ENCODE measurements around the gene CIAO2A. TPM values are rescaled to one million over a fixed set of nuclear protein-coding genes. Genes with fewer than 3 reads are reported as not detected.

Gene CIAO2A
- total RNA-seq, 2 experiments from 2014 or later: 78.7 to 84.7 TPM

DNA sequence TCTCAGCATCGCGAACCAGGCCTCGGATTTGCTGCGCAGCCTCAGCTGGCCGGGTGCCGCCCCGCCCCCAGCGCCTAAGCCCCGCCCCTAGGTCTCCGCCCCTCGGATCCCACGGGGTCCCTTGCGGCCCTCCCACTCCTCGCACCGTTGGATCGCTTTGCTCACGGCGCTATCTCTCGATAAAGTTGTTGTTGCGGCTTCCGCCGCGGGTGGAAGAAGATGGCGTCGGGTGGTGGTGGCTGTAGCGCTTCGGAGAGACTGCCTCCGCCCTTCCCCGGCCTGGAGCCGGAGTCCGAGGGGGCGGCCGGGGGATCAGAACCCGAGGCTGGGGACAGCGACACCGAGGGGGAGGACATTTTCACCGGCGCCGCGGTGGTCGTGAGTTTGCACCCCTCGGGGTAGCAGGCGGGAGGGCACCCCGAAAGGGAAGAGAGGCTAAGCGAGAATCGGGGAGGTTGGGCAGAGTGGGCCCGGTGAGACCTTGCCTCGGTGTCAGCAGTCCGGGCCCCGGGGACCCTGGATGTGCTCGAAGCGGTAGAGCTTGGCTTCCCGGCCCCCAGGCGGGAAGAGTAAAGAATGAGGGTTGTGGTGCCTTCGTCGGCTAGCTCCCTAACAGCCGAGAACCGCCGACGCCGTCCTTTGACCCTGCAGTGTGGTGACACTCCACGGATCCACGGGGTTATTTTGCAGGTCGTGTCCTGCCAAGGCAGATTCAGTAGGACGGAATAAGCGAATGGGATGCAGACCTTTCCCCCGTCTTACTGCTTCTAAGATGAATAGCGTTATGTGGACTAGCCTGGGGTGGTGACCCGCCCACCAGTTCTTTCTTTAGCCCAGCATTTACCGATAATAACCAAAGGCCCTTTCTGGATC, 2.4 kb upstream of the CIAO2A start, which contains the start of gene SNX1:
Gene SNX1 (plus strand): TSS at position 188 of the 873 bp plus-strand sequence. CDS start 32 bp downstream, at position 220.
- peak within 1 kb of the TSS; percentile 75 for H3K27ac ChIP-seq (ENCODE audit: low read depth, low read length, poor library complexity, severe bottlenecking)
- H3K36me3 ChIP-seq (ENCODE audit: insufficient read depth, low read length): peaks cover 16% of the 10 kb centered on the region
- ChIA-PET CTCF (ENCODE audit: unreplicated experiment) (interaction anchor here (1.1 kb wide), 1 partner anchor 57 kb away, joined by 4 read pairs; no protein-coding TSS in a partner anchor), POLR2A (interaction anchor here (0.9 to 1.5 kb wide), 3 partner anchors 14 to 57 kb away, joined by 3 to 6 read pairs (median 3); no protein-coding TSS in a partner anchor)
- no peaks in the 10 kb centered on the region for H3K9me2 ChIP-seq (ENCODE audit: insufficient read depth, low read length)
- TSS peak; percentile 53 for BruUV-seq (replicated peaks)
- H3K4me3 ChIP-seq (ENCODE audit: low read depth, low read length, poor library complexity, severe bottlenecking): peak within 1 kb of the TSS; percentile 85
- H3K9me3 ChIP-seq (ENCODE audit: low read length): no peaks in the 10 kb centered on the region
- H2AFZ ChIP-seq (ENCODE audit: low read length): peak within 1 kb of the TSS; percentile 66; the same call in 1 of the 2 replicates
- peaks cover 86% of the 10 kb centered on the region for H3K79me2 ChIP-seq (ENCODE audit: insufficient read depth, low read depth, low read length)
- peaks cover 31% of the 10 kb centered on the region for H4K20me1 ChIP-seq (ENCODE audit: insufficient read depth, low read length)
- no peak for TF ChIP-seq EZH2phosphoT487 (IDR thresholded peaks at IDR 0.05; ENCODE audit: borderline replicate concordance, low read depth, low read length)
- TF ChIP-seq, protein P1, sequence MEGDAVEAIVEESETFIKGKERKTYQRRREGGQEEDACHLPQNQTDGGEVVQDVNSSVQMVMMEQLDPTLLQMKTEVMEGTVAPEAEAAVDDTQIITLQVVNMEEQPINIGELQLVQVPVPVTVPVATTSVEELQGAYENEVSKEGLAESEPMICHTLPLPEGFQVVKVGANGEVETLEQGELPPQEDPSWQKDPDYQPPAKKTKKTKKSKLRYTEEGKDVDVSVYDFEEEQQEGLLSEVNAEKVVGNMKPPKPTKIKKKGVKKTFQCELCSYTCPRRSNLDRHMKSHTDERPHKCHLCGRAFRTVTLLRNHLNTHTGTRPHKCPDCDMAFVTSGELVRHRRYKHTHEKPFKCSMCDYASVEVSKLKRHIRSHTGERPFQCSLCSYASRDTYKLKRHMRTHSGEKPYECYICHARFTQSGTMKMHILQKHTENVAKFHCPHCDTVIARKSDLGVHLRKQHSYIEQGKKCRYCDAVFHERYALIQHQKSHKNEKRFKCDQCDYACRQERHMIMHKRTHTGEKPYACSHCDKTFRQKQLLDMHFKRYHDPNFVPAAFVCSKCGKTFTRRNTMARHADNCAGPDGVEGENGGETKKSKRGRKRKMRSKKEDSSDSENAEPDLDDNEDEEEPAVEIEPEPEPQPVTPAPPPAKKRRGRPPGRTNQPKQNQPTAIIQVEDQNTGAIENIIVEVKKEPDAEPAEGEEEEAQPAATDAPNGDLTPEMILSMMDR (conservative IDR thresholded peaks at IDR 0.05; ENCODE audit: low read length): no peak
- peak; percentile 96 for DNase-seq (ENCODE audit: low spot score)
- intact Hi-C loops (cut with micrococcal nuclease; ENCODE audit: unreplicated experiment): loop anchor here (10.0 kb wide), 1 partner anchor 621 kb away; no protein-coding TSS in a partner anchor
- H3K4me2 ChIP-seq (ENCODE audit: low read length): peak within 1 kb of the TSS; percentile 82
- H3K4me1 ChIP-seq (ENCODE audit: insufficient read depth, low read length, poor library complexity, severe bottlenecking): peaks cover 49% of the 10 kb centered on the region

DNA sequence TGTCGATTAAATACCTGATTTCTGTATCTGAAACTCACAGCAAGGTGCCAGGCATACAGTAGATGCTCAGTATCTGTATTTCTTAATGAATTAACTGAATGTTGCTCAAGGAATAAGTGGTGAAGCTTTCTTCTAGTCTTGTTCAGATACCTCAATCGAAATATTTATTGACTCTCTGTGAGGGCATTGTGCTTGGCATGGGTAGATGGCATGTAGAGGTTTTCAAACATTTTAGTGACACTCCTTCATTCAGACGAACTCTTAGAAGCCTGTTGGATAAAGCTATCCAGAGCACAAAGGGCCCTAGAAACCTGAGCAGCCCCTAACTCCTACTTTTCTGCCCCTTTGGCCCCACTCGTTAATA, 1.8 kb upstream of the CIAO2A start:
- peaks cover 11% of the 10 kb centered on the region for H3K36me3 ChIP-seq (ENCODE audit: insufficient read depth, low read length)
- intact Hi-C loops (cut with micrococcal nuclease; ENCODE audit: unreplicated experiment): loop anchor here (10.0 kb wide), 1 partner anchor 621 kb away; no protein-coding TSS in a partner anchor
- peak overlapping the region; percentile 71 for H3K4me2 ChIP-seq (ENCODE audit: low read length)
- H3K79me2 ChIP-seq (ENCODE audit: insufficient read depth, low read depth, low read length): peaks cover 86% of the 10 kb centered on the region
- H3K27ac ChIP-seq (ENCODE audit: low read depth, low read length, poor library complexity, severe bottlenecking): peak overlapping the region; percentile 75
- no peak for DNase-seq (ENCODE audit: low spot score)
- no TSS peak for BruUV-seq (replicated peaks)
- no peak for TF ChIP-seq EZH2phosphoT487 (IDR thresholded peaks at IDR 0.05; ENCODE audit: borderline replicate concordance, low read depth, low read length)
- peak overlapping the region; percentile 85 for H3K4me3 ChIP-seq (ENCODE audit: low read depth, low read length, poor library complexity, severe bottlenecking)
- ChIA-PET CTCF (ENCODE audit: unreplicated experiment) (interaction anchor here (1.1 kb wide), 1 partner anchor 58 kb away, joined by 4 read pairs; no protein-coding TSS in a partner anchor), POLR2A (interaction anchor here (0.9 to 1.5 kb wide), 3 partner anchors 15 to 58 kb away, joined by 3 to 6 read pairs (median 3); no protein-coding TSS in a partner anchor)
- H2AFZ ChIP-seq (ENCODE audit: low read length): peak overlapping the region; percentile 66; the same call in 1 of the 2 replicates
- peaks cover 29% of the 10 kb centered on the region for H4K20me1 ChIP-seq (ENCODE audit: insufficient read depth, low read length)
- no peaks in the 10 kb centered on the region for H3K9me2 ChIP-seq (ENCODE audit: insufficient read depth, low read length)
- H3K4me1 ChIP-seq (ENCODE audit: insufficient read depth, low read length, poor library complexity, severe bottlenecking): peaks cover 52% of the 10 kb centered on the region
- H3K9me3 ChIP-seq (ENCODE audit: low read length): no peaks in the 10 kb centered on the region

DNA sequence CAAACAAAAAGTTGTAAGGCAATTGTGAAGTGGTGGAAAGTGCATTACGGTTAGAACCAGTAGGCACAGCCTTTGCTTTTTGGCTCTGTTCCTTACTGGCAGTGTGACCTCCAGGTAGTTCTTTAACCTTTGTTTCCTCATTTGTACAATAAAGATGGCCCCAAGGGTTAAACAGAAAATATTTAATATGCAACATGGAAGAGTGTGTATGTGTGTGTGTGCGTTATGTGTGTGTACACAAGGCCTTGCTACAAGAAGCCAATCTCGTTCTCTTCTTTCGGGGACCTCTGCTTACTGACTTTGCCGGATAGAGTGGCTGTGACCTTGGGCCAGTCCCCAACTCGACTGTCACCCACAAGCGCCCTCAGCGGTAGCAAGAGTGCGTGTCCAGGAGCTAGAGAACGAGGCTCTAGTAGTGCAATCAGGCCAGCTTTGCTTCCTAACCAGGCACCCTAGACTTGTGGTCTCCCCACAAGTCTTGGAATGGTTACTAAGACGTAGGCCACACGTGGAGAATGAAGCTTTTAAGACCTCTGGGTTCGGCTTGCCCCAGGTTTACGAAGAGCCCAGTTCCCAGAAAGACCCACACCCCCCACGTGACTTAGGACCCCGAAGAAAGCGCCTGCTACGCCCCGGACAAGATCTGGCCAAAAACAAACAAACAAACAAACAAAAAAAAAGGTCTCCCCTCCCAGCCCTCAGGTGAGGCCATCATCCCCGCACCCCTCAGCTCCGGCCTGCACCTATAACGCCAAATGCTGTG, 593 bp downstream of the CIAO2A start:
- ChIA-PET CTCF (ENCODE audit: unreplicated experiment) (interaction anchor here (0.6 to 1.0 kb wide), 4 partner anchors 25 to 380 kb away, joined by 3 read pairs; partner anchors contain the start of gene SNX22), POLR2A (interaction anchor here (0.5 to 1.7 kb wide), 8 partner anchors 9 to 589 kb away, joined by 3 to 12 read pairs (median 4); no protein-coding TSS in a partner anchor)
- Histone ChIP-seq H3K36me3 (ENCODE audit: insufficient read depth, low read length) (peaks cover 17% of the 10 kb centered on the region), H3K4me3 (ENCODE audit: low read depth, low read length, poor library complexity, severe bottlenecking) (peak overlapping the region; percentile 85), H4K20me1 (ENCODE audit: insufficient read depth, low read length) (peaks cover 27% of the 10 kb centered on the region), H2AFZ (ENCODE audit: low read length) (peak overlapping the region; percentile 85), H3K9me3 (ENCODE audit: low read length) (no peaks in the 10 kb centered on the region), H3K4me2 (ENCODE audit: low read length) (peak overlapping the region; percentile 90), H3K79me2 (ENCODE audit: insufficient read depth, low read depth, low read length) (peaks cover 86% of the 10 kb centered on the region), H3K9me2 (ENCODE audit: insufficient read depth, low read length) (no peaks in the 10 kb centered on the region), H3K27ac (ENCODE audit: low read depth, low read length, poor library complexity, severe bottlenecking) (peak overlapping the region; percentile 75), H3K4me1 (ENCODE audit: insufficient read depth, low read length, poor library complexity, severe bottlenecking) (peaks cover 66% of the 10 kb centered on the region)
- TSS peak; percentile 71 for BruUV-seq (replicated peaks)
- intact Hi-C loops (cut with micrococcal nuclease; ENCODE audit: unreplicated experiment): loop anchor here (5.0 to 10.0 kb wide), 2 partner anchors 289 to 618 kb away; partner anchors contain the start of gene PCLAF
- DNase-seq (ENCODE audit: low spot score): peak; percentile 79
- TF ChIP-seq, protein P1 (conservative IDR thresholded peaks at IDR 0.05; ENCODE audit: low read length): peak; percentile 66
- TF ChIP-seq EZH2phosphoT487 (IDR thresholded peaks at IDR 0.05; ENCODE audit: borderline replicate concordance, low read depth, low read length): no peak
